ENCODE data around the gene RCOR1. TPM values are rescaled to one million over a fixed set of nuclear protein-coding genes. Genes with fewer than 3 reads are reported as not detected.
A peak's percentile ranks its signal among the peaks of the same experiment; 100 is the strongest.
"Not testable (repeated sequence)": the region's sequence is repeated elsewhere in the genome, so short reads cannot be mapped to it uniquely, and the experiment has no call there.

The RCOR1 gene
- total RNA-seq, 2 experiments from 2014 or later: 22.1 to 23.4 TPM

DNA sequence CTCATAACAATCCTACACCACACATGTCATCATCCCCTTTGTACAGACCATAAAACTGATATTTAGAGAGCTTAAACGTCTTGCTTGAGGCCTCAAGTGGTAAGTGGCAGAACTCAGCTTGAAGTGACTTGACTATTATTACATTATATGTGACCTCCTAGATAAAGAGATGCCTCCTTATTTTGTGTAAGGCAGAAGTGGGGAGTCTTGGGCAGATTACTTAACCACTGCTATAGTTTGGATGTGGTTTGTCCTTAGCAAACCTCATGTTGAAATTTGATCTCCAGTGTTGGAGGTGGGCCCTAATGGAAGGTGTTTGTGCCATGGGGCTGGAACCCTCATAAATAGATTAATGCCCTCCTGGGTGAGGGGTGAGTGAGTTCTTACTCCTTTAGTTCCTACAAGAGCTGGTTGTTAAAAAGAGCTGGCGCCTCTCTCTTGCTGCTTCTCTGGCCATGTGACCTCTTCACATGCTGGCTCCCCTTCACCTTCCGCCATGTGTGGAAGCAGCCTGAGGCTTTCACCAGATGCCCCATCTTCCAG lies 37.4 kb downstream of the RCOR1 start:
- ChIA-PET CTCF (interaction anchor here (1.0 kb wide), 1 partner anchor 112 kb away, joined by 3 read pairs; no protein-coding TSS in a partner anchor), POLR2A (interaction anchor here (0.6 kb wide), 1 partner anchor 176 kb away, joined by 3 read pairs; no protein-coding TSS in a partner anchor)
- H3K27me3 Mint-ChIP-seq: no peaks in the 10 kb centered on the region
- DNase-seq: no peak
- H3K4me1 Mint-ChIP-seq: peaks cover 18% of the 10 kb centered on the region
- H3K27ac Mint-ChIP-seq: no peak overlapping the region
- no peaks in the 10 kb centered on the region for H3K9me3 Mint-ChIP-seq
- no peak overlapping the region for H3K4me3 Mint-ChIP-seq
- H3K36me3 Mint-ChIP-seq (ENCODE audit: low read depth): peaks cover 7% of the 10 kb centered on the region

GRCh38 chr14:102630405-102630804 lies 38.0 kb downstream of the RCOR1 start:
- CTCF ChIA-PET: interaction anchor here (1.0 kb wide), 1 partner anchor 112 kb away, joined by 3 read pairs; no protein-coding TSS in a partner anchor
- POLR2A ChIA-PET: no interaction called here
- no peaks in the 10 kb centered on the region for H3K9me3 Mint-ChIP-seq

DNA sequence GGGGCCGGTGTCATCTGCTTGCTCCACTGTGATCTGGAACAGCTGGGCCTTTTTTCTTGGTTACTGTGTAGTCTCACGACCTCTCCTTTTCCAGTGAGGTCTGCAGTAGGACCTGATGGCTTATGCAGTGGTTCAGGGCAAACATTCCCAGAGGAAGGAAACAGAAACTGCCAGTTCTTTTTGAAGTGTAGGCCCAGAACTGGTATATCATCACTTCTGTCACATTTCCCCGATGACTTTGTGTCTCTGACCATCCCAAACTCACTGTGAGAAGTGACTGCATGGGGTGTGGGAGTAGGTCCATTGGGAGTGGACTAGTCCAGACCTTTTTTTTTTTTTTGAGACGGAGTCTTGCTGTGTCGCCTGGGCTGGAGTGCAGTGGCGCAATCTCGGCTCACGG lies 38.4 kb downstream of the RCOR1 start:
- CTCF ChIA-PET: no interaction called here
- no peak overlapping the region for H3K4me3 Mint-ChIP-seq
- H3K4me1 Mint-ChIP-seq: peaks cover 15% of the 10 kb centered on the region
- peaks cover 5% of the 10 kb centered on the region for H3K36me3 Mint-ChIP-seq (ENCODE audit: low read depth)
- no peak for DNase-seq
- POLR2A ChIA-PET: no interaction called here
- H3K9me3 Mint-ChIP-seq: no peaks in the 10 kb centered on the region
- no peaks in the 10 kb centered on the region for H3K27me3 Mint-ChIP-seq
- no peak overlapping the region for H3K27ac Mint-ChIP-seq

More at GRCh38 chr14:102630405-102630804, 38.0 kb downstream of the RCOR1 start:
- Mint-ChIP-seq H3K27ac (no peak overlapping the region), H3K4me3 (no peak overlapping the region), H3K36me3 (ENCODE audit: low read depth) (peaks cover 7% of the 10 kb centered on the region), H3K4me1 (peaks cover 18% of the 10 kb centered on the region), H3K27me3 (no peaks in the 10 kb centered on the region)
- no peak for DNase-seq

DNA sequence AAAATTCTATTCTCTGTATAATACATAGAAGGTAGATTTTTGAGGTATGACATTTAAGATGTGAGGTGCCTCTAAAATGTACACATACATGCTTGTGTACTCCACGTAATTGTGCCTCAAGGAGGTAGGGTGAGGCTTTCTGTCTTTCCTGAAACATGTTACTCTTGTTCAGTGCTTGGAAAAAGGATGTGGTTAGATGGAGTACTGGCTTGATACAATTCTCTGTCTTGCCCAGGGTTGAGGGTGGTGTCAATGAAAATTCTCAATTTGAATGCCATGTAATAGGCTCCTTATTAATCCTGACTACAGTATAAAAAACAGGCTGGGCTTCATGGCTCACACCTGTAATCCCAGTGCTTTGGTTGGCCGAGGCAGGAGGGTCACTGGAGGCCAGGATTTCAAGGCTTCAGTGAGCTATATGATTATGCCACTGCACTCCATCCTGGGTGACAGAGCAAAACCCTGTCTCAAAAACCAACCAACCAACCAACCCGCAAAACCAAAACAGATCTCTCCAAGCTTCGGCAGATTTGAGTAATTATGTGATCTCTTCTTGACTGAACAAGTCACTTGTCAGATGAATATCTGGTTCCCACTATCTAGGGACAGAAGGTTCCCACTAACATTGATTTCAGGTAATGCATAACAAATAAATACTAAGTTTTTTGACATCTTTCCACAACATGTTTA lies 41.6 kb downstream of the RCOR1 start:
- Mint-ChIP-seq H3K36me3 (ENCODE audit: low read depth) (peaks cover 2% of the 10 kb centered on the region), H3K27me3 (no peaks in the 10 kb centered on the region), H3K4me1 (peaks cover 13% of the 10 kb centered on the region), H3K4me3 (no peak overlapping the region), H3K9me3 (no peaks in the 10 kb centered on the region), H3K27ac (no peak overlapping the region)
- POLR2A ChIA-PET: no interaction called here
- CTCF ChIA-PET: interaction anchor here (1.1 kb wide), 1 partner anchor 60 kb away, joined by 3 read pairs; no protein-coding TSS in a partner anchor
- peak; percentile 25 for DNase-seq

GRCh38 chr14:102639611-102640010 lies 47.2 kb downstream of the RCOR1 start:
- H3K9me3 Mint-ChIP-seq; H3K27me3 Mint-ChIP-seq; POLR2A ChIA-PET; H3K27ac Mint-ChIP-seq; DNase-seq; H3K4me3 Mint-ChIP-seq; H3K36me3 Mint-ChIP-seq (ENCODE audit: low read depth); H3K4me1 Mint-ChIP-seq: not testable (repeated sequence)
- CTCF ChIA-PET: interaction anchor here (0.7 to 1.1 kb wide), 2 partner anchors 115 to 794 kb away, joined by 3 read pairs; no protein-coding TSS in a partner anchor

DNA sequence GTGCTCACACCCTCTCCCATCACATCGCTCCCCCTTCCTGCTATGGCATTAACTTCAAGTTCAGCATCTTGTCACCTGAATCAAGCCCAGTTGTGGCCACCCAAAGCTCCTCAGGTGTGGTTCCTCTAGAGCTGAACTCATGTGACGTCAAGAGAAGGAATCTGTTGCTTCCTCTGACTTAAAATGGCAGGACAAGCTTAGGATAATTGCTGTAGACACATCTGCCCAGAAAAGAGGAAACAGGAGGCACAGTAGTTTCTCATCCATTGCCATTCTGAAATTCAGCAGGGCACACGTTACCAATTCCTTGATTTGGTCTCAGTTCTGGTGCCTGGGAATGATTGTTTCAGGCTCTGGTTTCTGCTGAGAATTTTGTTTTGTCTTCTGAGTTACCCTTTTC lies 52.1 kb downstream of the RCOR1 start:
- Mint-ChIP-seq H3K9me3 (no peaks in the 10 kb centered on the region), H3K36me3 (ENCODE audit: low read depth) (no peaks in the 10 kb centered on the region), H3K27me3 (no peaks in the 10 kb centered on the region), H3K27ac (no peak overlapping the region), H3K4me3 (no peak overlapping the region), H3K4me1 (peaks cover 21% of the 10 kb centered on the region)
- ChIA-PET CTCF (interaction anchor here (1.5 kb wide), 1 partner anchor 50 kb away, joined by 4 read pairs; no protein-coding TSS in a partner anchor), POLR2A (no interaction called here)
- DNase-seq: no peak

DNA sequence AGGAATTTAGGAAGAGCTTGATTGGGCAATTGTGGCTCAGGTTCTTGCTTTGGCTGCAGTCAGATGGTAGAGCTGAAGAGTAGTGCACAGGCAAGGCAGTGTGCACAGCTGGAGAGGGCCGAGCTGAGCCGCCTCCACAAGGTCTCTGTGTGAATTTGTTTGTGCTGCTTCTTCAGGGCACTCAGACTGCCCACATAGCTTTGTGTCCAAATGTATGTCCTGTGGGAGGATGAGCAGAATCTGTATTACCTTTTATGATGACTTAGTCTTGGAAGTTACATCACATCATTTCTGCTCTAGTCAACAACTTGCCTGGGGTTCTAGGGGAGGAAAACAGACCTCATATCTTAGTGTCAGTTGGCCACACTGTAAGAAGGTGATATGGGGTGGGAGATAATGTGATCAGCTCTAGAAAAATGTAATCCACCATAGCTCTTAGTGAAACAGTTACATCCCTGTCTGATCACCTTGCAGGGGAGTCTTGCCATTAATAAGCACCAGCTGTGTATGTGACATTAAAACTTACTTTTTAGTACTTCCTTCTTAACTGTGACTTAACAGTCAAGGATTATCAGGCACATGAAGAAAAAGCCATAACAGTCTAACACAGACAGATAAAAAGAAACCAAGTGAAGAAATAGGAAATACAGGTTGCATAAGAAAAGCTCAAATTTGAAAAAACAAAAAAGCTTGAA lies 53.4 kb downstream of the RCOR1 start:
- Mint-ChIP-seq H3K4me1 (peaks cover 21% of the 10 kb centered on the region), H3K27me3 (no peaks in the 10 kb centered on the region), H3K4me3 (no peak overlapping the region), H3K36me3 (ENCODE audit: low read depth) (no peaks in the 10 kb centered on the region), H3K9me3 (no peaks in the 10 kb centered on the region), H3K27ac (no peak overlapping the region)
- DNase-seq: no peak
- POLR2A ChIA-PET: no interaction called here
- CTCF ChIA-PET: interaction anchor here (0.9 to 1.5 kb wide), 4 partner anchors 16 to 121 kb away, joined by 3 to 4 read pairs (median 4); no protein-coding TSS in a partner anchor

GRCh38 chr14:102646615-102647014 lies 54.2 kb downstream of the RCOR1 start:
- no peaks in the 10 kb centered on the region for H3K27me3 Mint-ChIP-seq
- ChIA-PET CTCF (interaction anchor here (1.1 kb wide), 1 partner anchor 122 kb away, joined by 3 read pairs; no protein-coding TSS in a partner anchor), POLR2A (no interaction called here)
- peaks cover 21% of the 10 kb centered on the region for H3K4me1 Mint-ChIP-seq
- no peaks in the 10 kb centered on the region for H3K36me3 Mint-ChIP-seq (ENCODE audit: low read depth)
- H3K27ac Mint-ChIP-seq: no peak overlapping the region
- no peak overlapping the region for H3K4me3 Mint-ChIP-seq
- DNase-seq: no peak
- H3K9me3 Mint-ChIP-seq: no peaks in the 10 kb centered on the region

- H3K27ac Mint-ChIP-seq: no peak overlapping the region
- POLR2A ChIA-PET: no interaction called here
- CTCF ChIA-PET: interaction anchor here (0.5 to 1.7 kb wide), 3 partner anchors 42 to 73 kb away, joined by 3 to 5 read pairs (median 4); no protein-coding TSS in a partner anchor
- no peaks in the 10 kb centered on the region for H3K27me3 Mint-ChIP-seq
- H3K4me1 Mint-ChIP-seq: peaks cover 9% of the 10 kb centered on the region
- DNase-seq: no peak
- H3K9me3 Mint-ChIP-seq: peaks cover 4% of the 10 kb centered on the region
- no peaks in the 10 kb centered on the region for H3K36me3 Mint-ChIP-seq (ENCODE audit: low read depth)
- H3K4me3 Mint-ChIP-seq: no peak overlapping the region
Measured at GRCh38 chr14:102652194-102652593, 59.7 kb downstream of the RCOR1 start.

GRCh38 chr14:102654298-102654697 lies 61.8 kb downstream of the RCOR1 start:
- no peaks in the 10 kb centered on the region for H3K27me3 Mint-ChIP-seq
- no peak overlapping the region for H3K27ac Mint-ChIP-seq
- H3K36me3 Mint-ChIP-seq (ENCODE audit: low read depth): no peaks in the 10 kb centered on the region
- H3K4me3 Mint-ChIP-seq: no peak overlapping the region
- ChIA-PET CTCF (interaction anchor here (0.6 to 1.7 kb wide), 2 partner anchors 60 to 449 kb away, joined by 3 to 8 read pairs; no protein-coding TSS in a partner anchor), POLR2A (no interaction called here)
- DNase-seq: no peak
- H3K9me3 Mint-ChIP-seq: peaks cover 4% of the 10 kb centered on the region
- peaks cover 9% of the 10 kb centered on the region for H3K4me1 Mint-ChIP-seq

- no peaks in the 10 kb centered on the region for H3K27me3 Mint-ChIP-seq
- H3K9me3 Mint-ChIP-seq: peaks cover 4% of the 10 kb centered on the region
- no peak overlapping the region for H3K4me3 Mint-ChIP-seq
- ChIA-PET POLR2A (no interaction called here), CTCF (interaction anchor here (0.6 to 1.7 kb wide), 2 partner anchors 61 to 242 kb away, joined by 3 to 8 read pairs; no protein-coding TSS in a partner anchor)
- H3K4me1 Mint-ChIP-seq: peaks cover 9% of the 10 kb centered on the region
- DNase-seq: no peak
- H3K36me3 Mint-ChIP-seq (ENCODE audit: low read depth): no peaks in the 10 kb centered on the region
- H3K27ac Mint-ChIP-seq: no peak overlapping the region
Measured at GRCh38 chr14:102655137-102655536, 62.7 kb downstream of the RCOR1 start.

DNA sequence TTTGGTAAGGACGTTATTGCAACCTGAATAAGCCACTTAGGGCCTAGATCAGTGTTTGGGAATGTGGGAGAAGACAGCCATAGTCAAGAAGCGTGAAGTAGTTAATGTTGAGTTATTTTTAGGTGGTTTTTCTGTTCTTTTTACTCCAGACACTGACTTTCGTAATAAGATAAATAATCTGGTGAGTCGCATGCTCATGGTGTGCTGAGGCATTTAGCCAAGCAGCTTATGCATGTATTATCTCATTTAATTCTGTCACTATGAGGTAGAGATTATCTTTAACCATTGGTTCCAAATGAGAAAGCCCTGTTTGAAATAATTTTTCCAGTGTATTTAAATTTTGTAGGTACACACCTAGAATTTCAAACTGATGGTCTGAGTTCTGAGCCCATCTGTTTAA lies 67.3 kb downstream of the RCOR1 start:
- H3K4me3 Mint-ChIP-seq: no peak overlapping the region
- H3K27ac Mint-ChIP-seq: no peak overlapping the region
- H3K4me1 Mint-ChIP-seq: peaks cover 4% of the 10 kb centered on the region
- no peak for DNase-seq
- H3K36me3 Mint-ChIP-seq (ENCODE audit: low read depth): no peaks in the 10 kb centered on the region
- H3K9me3 Mint-ChIP-seq: no peaks in the 10 kb centered on the region
- ChIA-PET POLR2A (no interaction called here), CTCF (no interaction called here)
- H3K27me3 Mint-ChIP-seq: no peaks in the 10 kb centered on the region

GRCh38 chr14:102661614-102662013 lies 69.2 kb downstream of the RCOR1 start:
- H3K9me3 Mint-ChIP-seq: no peaks in the 10 kb centered on the region
- ChIA-PET POLR2A (no interaction called here), CTCF (interaction anchor here (1.2 kb wide), 1 partner anchor 16 kb away, joined by 4 read pairs; no protein-coding TSS in a partner anchor)
- no peaks in the 10 kb centered on the region for H3K27me3 Mint-ChIP-seq
- H3K4me1 Mint-ChIP-seq: no peaks in the 10 kb centered on the region
- DNase-seq: no peak
- no peak overlapping the region for H3K4me3 Mint-ChIP-seq
- H3K36me3 Mint-ChIP-seq (ENCODE audit: low read depth): no peaks in the 10 kb centered on the region
- no peak overlapping the region for H3K27ac Mint-ChIP-seq

Data from activated CD4-positive, alpha-beta memory T cell treated with anti-CD3 and anti-CD28 coated beads, Interleukin-2, amount 10 ng/mL, durations not matched to agents 7 days and 5 days (primary cell).